C1 segment of cervical spinal cord (tissue), 14 donors: ENCODE data around the gene RBM20.
A peak's percentile ranks its signal among the peaks of the same experiment; 100 is the strongest.
"Not testable (repeated sequence)": the region's sequence is repeated elsewhere in the genome, so short reads cannot be mapped to it uniquely, and the experiment has no call there.

Experiments
- DNase-seq, 14 donors: peaks; one replicate each; lab custom pipeline; 2025; lab: John Stamatoyannopoulos, UW

The RBM20 gene

GRCh38 chr10:110643653-110644597 lies at the start of gene RBM20:
Gene RBM20 (plus strand): TSS chr10:110644336. CDS start chr10:110644455, 119 bp downstream.
- DNase-seq, result peak in 1 of 14 donors; percentile 7

GRCh38 chr10:110597476-110597875 lies 46.7 kb upstream of the RBM20 start:
- no peak for DNase-seq

- peak in 1 of 14 donors; percentile 8 for DNase-seq
These were observed 43.5 kb upstream of the RBM20 start for GRCh38 chr10:110600487-110601101.

- DNase-seq, result no peak
These were observed 42.6 kb upstream of the RBM20 start for GRCh38 chr10:110601581-110601980.

- no peak for DNase-seq
These were observed 36.0 kb upstream of the RBM20 start for GRCh38 chr10:110608087-110608486.

GRCh38 chr10:110609605-110610004 lies 34.5 kb upstream of the RBM20 start:
- no peak for DNase-seq

- peak in 7 of 14 donors; percentile 8 to 30 (median 11) for DNase-seq
These were observed 33.8 kb upstream of the RBM20 start for GRCh38 chr10:110610308-110610774.

- not testable (repeated sequence) for DNase-seq
These were observed 33.4 kb upstream of the RBM20 start for GRCh38 chr10:110610781-110611180.

- no peak for DNase-seq
These were observed 32.0 kb upstream of the RBM20 start for GRCh38 chr10:110612087-110612486.

- DNase-seq, result no peak
These were observed 31.5 kb upstream of the RBM20 start for GRCh38 chr10:110612629-110613028.

GRCh38 chr10:110613341-110613995 lies 30.7 kb upstream of the RBM20 start:
- DNase-seq, result no peak

- no peak for DNase-seq
These were observed 30.1 kb upstream of the RBM20 start for GRCh38 chr10:110613996-110614495.

GRCh38 chr10:110615057-110615747 lies 28.9 kb upstream of the RBM20 start:
- no peak for DNase-seq

- DNase-seq, result no peak
These were observed 27.6 kb upstream of the RBM20 start for GRCh38 chr10:110616493-110617033.

GRCh38 chr10:110617425-110618229 lies 26.5 kb upstream of the RBM20 start:
- DNase-seq, result no peak

GRCh38 chr10:110618230-110618610 lies 25.9 kb upstream of the RBM20 start:
- no peak for DNase-seq

- no peak for DNase-seq
These were observed 24.4 kb upstream of the RBM20 start for GRCh38 chr10:110619514-110620397.

- DNase-seq, result no peak
These were observed 23.8 kb upstream of the RBM20 start for GRCh38 chr10:110620398-110620719.

- DNase-seq, result not testable (repeated sequence)
These were observed 20.8 kb upstream of the RBM20 start for GRCh38 chr10:110623316-110623715.
